ENCODE results near the gene TXNL4B.
"Not testable (repeated sequence)": the region's sequence is repeated elsewhere in the genome, so short reads cannot be mapped to it uniquely, and the experiment has no call there.

The TXNL4B gene

GRCh38 chr16:72111657-72112451, 18.4 kb upstream of the TXNL4B start:
- DNase-seq: no peak

GRCh38 chr16:72110662-72111615, 17.5 kb upstream of the TXNL4B start:
- no peak for DNase-seq

GRCh38 chr16:72109966-72110530, 16.6 kb upstream of the TXNL4B start:
- DNase-seq: no peak

- no peak for DNase-seq
These were observed 15.9 kb upstream of the TXNL4B start for GRCh38 chr16:72109300-72109699.

GRCh38 chr16:72108353-72109102, 15.1 kb upstream of the TXNL4B start:
- DNase-seq: no peak

- DNase-seq: no peak
These were observed 14.0 kb upstream of the TXNL4B start for GRCh38 chr16:72107371-72107770.

GRCh38 chr16:72105978-72106377, 12.6 kb upstream of the TXNL4B start:
- DNase-seq: no peak

- DNase-seq: no peak
These were observed 11.5 kb upstream of the TXNL4B start for GRCh38 chr16:72104905-72105304.

- DNase-seq: no peak
These were observed 7.8 kb upstream of the TXNL4B start for GRCh38 chr16:72101195-72101594.

GRCh38 chr16:72099377-72099818, 6.0 kb upstream of the TXNL4B start:
- no peak for DNase-seq

GRCh38 chr16:72098936-72099335, 5.5 kb upstream of the TXNL4B start:
- DNase-seq: no peak

GRCh38 chr16:72094266-72094610, 818 bp upstream of the TXNL4B start:
- no peak for DNase-seq

GRCh38 chr16:72092832-72093447, 480 bp downstream of the TXNL4B start:
- no peak for DNase-seq

GRCh38 chr16:72091217-72091616, 2.2 kb downstream of the TXNL4B start:
- no peak for DNase-seq

GRCh38 chr16:72085002-72085401, 8.4 kb downstream of the TXNL4B start:
- DNase-seq: no peak

- DNase-seq: no peak
These were observed 9.0 kb downstream of the TXNL4B start for GRCh38 chr16:72084445-72084844.

- no peak for DNase-seq
These were observed 9.5 kb downstream of the TXNL4B start for GRCh38 chr16:72083778-72084404.

GRCh38 chr16:72076991-72077706, 16.3 kb downstream of the TXNL4B start:
- not testable (repeated sequence) for DNase-seq

GRCh38 chr16:72075067-72075466, 18.4 kb downstream of the TXNL4B start:
- not testable (repeated sequence) for DNase-seq

GRCh38 chr16:72073560-72074230, 19.7 kb downstream of the TXNL4B start:
- DNase-seq: no peak
